H1 (cell line): ENCODE measurements around the gene AHCY. TPM values are rescaled to one million over a fixed set of nuclear protein-coding genes. Genes with fewer than 3 reads are reported as not detected.

Source experiments
- BCL11A ChIP-seq, 2 experiments: IDR thresholded peaks; one replicate each; pipeline ENCODE4 v1.6.1; 2011; ENCODE audit warnings: low read depth in 2 of 2, low read length in 2 of 2, mild to moderate bottlenecking in 2 of 2
- GTF2F1 ChIP-seq: IDR thresholded peaks from 2 replicates; pipeline ENCODE4 v1.6.1; 2012; ENCODE audit warnings: low read depth, low read length, improper control_type of control experiment, borderline replicate concordance
- PHF8 ChIP-seq: fragments of 200-600 bp; sonication (generic); conservative IDR thresholded peaks from 2 replicates; pipeline ENCODE4 v1.7.1; 2012; ENCODE audit warnings: low read depth, mild to moderate bottlenecking, inconsistent platforms, low read length, moderate library complexity
- SIX5 ChIP-seq: IDR thresholded peaks from 2 replicates; pipeline ENCODE4 v1.6.1; 2011; ENCODE audit warnings: mild to moderate bottlenecking, low read depth, low read length
- polyA plus RNA-seq, 7 experiments: library from polyadenylated mRNA; depleted of rRNA in 3 of 7; stranded (reverse) in 5 of 7; unstranded in 2 of 7; fragments of >200 nt in 5 of 7; fragments of 200-250 nt in 2 of 7; gene quantifications; 1 replicate in 5 of 7; 2 replicates in 1 of 7; 4 replicates in 1 of 7; pipeline versions ENCODE4 v1.2.1 to v1.2.3, GENCODE V29; 2011 to 2013; ENCODE audit warnings: missing spikeins in 2 of 7, mixed read lengths in 2 of 7
- total RNA-seq: library from RNA; stranded (reverse); fragmentation: NEBNext Ultra II Directional; extraction: Animal tissue kit (Norgen Biotek cat#: 25700); gene quantifications from 2 replicates; pipeline ENCODE4 v1.2.1, GENCODE V29; 2021

Gene AHCY
- total and polyA plus RNA-seq, 2 of the 8 experiments (the other 6 are each of a cell fraction or from before 2014, with no cell fraction given) = 404 to 638 TPM

- TF ChIP-seq SIX5 = no peak
- no peak for TF ChIP-seq PHF8
- no peak for TF ChIP-seq BCL11A (IDR thresholded peaks at IDR 0.05; ENCODE audit: low read depth in 2 of 2, low read length in 2 of 2)
- no peak for TF ChIP-seq GTF2F1
Measured at GRCh38 chr20:34337544-34337943, 34.4 kb upstream of the AHCY start (continued).
